GM18907 (cell line): Measurements from ENCODE around the gene UBE2O.

Experiments used
- ATAC-seq: cut with Tn5 transposase; IDR thresholded peaks from one replicate; pipeline ENCODE4 v1.9.1; 2021; ENCODE audit warnings: mild to moderate bottlenecking, moderate library complexity; ENCODE audit not compliant: unreplicated experiment

UBE2O gene

DNA sequence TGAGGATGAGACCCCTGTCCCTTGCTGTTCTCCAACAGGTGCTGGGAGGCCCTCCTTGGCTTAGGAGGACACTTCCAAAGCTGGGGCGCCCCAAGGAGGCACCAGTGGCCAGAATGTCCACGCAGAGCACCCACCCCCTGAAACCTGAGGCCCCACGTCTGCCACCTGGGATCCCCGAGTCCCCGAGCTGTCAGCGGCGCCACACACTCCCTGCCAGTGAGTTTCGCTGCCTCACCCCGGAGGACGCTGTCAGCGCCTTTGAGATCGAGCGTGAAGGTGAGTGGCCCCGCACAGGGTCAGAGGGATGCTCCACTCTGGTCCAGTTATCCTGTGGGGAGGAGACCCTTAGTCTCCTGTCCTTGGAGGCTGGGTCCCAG lies 15.7 kb upstream of the UBE2O start:
- no peak for ATAC-seq

- ATAC-seq = no peak
Observed at GRCh38 chr17:76467809-76468633, 15.1 kb upstream of the UBE2O start.

DNA sequence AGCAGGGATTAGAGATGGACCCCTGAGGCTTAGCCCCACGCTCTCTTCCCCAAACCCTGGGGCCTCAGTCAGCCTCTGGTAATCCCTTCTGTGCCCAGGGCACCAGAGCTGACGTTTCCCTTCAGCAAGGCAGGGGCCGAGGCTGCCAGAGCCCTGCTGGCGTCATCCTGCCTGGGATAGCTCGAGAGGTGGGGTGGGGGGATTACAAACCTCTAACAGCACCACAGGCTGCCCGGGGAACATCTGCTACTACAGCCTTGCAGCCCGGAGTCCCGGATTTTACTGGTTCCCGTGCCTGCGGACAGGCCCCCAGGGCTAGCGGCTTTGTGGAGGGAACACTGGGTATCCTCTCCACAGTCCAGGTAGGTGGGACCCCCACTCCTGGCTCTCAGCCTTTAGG lies 14.4 kb upstream of the UBE2O start, which contains the start of gene AANAT:
Gene AANAT, plus strand, starts transcription at position 238 of the 400 bp plus-strand sequence. CDS start 1,144 bp downstream, outside the sequence.
- ATAC-seq = no peak

GRCh38 chr17:76466775-76467130 lies 13.8 kb upstream of the UBE2O start:
- no peak for ATAC-seq

GRCh38 chr17:76462556-76463290 lies 9.8 kb upstream of the UBE2O start:
- no peak for ATAC-seq

- ATAC-seq = no peak
Observed at GRCh38 chr17:76461765-76462555, 9.0 kb upstream of the UBE2O start.

DNA sequence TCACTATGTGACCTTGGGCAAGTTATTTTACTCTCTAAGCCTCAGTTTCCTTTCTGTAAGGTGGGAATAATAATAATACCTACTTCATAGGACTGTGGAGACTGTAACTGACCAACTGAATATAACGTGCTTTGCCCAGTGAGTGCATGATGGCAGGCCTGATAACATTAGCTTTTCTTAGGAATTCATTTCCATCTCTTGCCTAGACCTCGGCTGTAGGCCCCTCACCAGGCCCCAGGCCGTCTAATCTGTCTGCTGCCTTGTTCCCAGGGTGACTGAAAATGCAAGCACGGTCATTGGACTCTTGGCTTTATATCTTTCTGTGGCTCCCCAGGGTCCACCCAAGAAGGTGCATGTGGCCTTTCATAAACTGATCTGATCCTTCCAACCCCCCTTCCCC lies 6.7 kb upstream of the UBE2O start:
- ATAC-seq = no peak

DNA sequence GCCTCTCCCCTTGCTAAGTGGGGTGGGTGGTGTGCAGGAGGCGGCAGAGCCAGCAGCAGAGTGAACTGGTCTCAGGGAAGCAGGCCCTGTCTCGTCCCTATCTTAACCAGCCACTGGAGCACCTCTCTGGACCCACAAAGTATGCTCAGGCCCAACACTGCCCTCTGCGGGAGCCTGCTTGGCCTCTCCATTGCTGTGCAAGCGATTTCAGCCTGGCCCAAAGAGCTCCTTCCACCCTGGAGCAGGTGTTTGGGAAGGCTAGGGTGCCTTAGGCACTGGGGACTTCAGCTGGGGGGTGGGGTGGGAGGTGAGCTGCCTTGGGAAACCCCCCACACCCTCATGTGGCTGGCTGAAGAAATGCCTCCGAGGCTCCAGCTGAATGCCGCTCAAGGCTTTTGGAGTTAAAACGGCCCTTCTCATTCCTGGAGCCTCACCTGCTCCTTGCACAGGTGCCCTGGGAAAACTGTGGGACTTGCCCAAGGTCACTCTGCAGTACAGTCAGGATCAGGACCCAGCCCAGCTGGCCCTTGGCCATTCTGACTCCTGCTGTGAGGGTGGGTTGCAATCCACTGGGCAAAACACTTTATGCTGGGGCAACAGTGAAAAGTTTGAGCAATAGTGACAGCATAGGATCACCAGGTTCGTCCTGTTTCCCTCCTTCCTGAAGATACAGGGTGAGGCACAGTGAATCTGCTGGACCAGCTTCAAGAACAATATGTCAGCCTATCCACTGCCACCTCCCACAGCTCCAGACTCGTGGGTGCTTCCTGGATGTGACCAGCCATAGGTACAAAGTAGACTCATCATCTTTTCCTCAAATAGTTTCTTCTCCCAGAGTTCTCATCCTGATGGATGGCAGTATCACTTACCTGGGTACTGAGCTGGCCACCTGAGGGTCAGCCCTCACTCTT lies 5.9 kb upstream of the UBE2O start:
- no peak for ATAC-seq

- ATAC-seq = no peak
Observed at GRCh38 chr17:76453431-76453743, 435 bp upstream of the UBE2O start.

DNA sequence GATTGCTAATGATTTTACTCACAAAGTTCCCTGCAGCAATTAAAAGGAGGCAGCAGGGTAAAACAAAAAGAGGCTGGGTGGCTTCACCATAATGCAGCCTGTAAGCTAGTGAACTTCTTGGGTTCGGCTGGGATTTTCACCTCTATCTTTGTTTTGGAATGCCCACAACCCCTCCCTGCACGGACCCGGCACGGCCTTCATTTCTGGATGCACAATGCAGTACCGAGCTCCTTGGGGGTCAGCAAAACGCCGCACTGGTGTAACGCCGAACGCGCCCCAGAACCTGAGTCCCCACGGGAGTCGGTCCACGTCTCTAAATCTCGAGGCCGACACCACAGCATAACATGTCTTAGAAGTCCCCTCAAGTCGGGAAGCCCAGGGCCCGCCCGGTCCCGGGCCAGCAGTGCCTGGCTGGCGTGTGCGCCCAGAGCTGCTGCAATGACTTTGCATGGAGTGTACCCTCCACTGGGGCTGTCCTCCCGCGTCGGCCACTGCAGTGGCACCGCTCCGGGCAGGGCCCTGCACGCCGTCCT lies 759 bp downstream of the UBE2O start:
- no peak for ATAC-seq

- no peak for ATAC-seq
Observed at GRCh38 chr17:76451506-76451905, 1.4 kb downstream of the UBE2O start.

DNA sequence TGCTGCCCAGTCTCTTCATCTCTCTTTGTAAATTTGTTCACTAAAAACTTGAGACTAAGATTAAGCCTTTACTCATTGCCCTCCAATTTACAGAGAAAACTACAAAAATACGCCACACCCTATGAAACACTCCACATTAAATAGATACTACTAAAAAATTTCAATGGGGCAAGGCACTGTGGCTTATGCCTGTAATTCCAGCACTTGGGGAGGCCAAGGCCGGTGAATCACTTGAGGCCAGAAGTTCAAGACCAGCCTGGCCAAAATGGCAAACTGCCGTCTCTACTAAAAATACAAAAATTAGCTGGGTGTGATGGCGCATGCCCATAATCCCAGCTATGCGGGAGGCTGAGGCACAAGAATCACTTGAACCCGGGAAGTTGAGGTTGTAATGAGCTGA lies 3.8 kb downstream of the UBE2O start:
- no peak for ATAC-seq

DNA sequence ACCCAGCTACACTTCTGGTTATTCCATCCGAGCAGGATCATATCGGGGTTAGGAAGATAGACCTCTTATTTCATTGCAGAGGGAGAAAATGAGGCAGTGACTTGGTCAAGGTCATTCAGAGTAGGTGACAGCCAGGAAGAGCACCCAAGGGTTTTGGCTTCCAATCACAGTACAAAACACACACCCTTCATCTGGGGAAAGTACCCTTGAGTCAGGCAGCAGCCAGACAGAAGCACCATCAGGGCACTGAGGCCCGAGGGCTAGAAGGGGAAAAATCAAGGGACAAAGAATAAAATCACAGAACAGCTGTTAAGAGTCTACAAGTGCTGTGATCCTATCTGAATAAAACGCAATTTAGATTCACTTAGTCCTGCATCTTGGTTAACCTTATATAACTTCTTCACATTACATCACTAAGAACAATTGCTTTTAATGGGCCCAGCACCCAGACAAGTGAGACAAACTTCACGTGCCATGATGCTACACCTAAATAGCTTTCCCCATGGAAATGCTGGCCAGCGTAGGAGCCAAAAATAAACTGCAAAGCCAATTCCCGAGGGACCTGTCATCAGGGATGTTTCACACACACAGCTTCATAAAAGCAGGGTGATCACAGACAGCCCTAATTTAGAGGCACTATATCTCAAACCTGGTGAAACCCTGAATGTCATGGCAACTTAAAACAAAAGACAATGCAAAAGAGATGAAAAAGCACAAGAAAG lies 4.9 kb downstream of the UBE2O start:
- ATAC-seq = no peak

GRCh38 chr17:76446449-76447231 lies 6.3 kb downstream of the UBE2O start:
- no peak for ATAC-seq

- no peak for ATAC-seq
Observed at GRCh38 chr17:76445697-76446448, 7.1 kb downstream of the UBE2O start.

DNA sequence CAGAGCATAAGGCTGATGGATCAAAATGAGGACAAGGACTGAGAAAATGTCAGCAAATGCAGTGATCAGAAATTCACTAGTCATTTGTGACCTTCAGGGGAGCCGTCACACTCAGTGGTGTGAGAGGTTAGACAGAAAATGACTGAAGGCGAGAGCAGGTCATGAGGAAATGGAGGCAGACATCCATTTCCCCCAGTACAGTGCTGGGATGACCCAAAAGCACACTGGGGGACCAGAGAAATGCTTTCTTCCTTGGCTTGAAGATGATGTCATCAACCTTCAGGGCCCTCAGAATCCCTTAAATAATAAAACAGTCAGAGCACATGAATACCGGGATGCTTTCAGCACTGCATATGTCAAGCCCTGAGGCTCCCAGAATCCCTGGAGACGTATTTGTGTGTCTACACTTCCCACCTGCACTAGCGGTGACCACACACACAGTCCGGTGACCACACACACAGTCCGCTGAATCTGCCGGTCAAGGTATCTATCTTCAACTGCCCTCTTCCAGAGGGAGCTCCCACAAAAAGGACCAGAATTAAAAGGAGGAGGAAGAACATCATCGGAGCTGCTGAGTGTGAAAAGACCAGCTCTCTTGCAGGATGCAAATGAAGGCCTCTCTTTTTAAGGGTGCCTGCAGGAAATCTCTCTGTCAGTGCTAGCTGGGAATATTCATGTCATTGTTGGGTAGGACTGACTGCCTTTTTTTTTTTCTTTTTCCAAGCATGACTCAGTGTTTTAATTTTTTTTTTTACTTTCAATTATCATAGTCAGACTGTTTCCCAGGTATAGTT lies 8.2 kb downstream of the UBE2O start:
- no peak for ATAC-seq
